Placental epithelial cell (primary cell): Measurements from ENCODE around the gene TCF7L1. TPM values are rescaled to one million over a fixed set of nuclear protein-coding genes. Genes with fewer than 3 reads are reported as not detected.

Source experiments
- small RNA-seq: library from RNA; depleted of rRNA; stranded (forward); fragments of <200 nt; gene quantifications from one replicate; pipeline ENCODE3, GENCODE V24; 2012
- total RNA-seq: library from RNA; depleted of rRNA; stranded (reverse); fragments of >200 nt; gene quantifications from 2 replicates; pipeline ENCODE4 v1.2.3, GENCODE V29; 2012

TCF7L1 gene
- 0.33 and 5.5 TPM in 2 replicates for total RNA-seq

GRCh38 chr2:85132834-85133637 lies at the start of gene TCF7L1:
Gene TCF7L1, plus strand, starts transcription at chr2:85133392. Its CDS starts 293 bp downstream, at chr2:85133685.

GRCh38 chr2:85327822-85328617 lies 194.8 kb downstream of the TCF7L1 start, which contains the start of gene TGOLN2:
Gene TGOLN2, minus strand, starts transcription at chr2:85327989. Its CDS starts 27 bp downstream, at chr2:85327962.

GRCh38 chr2:85354286-85355072 lies 221.3 kb downstream of the TCF7L1 start, which contains the start of the genes ELMOD3 and RETSAT:
Gene ELMOD3, plus strand, starts transcription at chr2:85354769. Its CDS starts 2,430 bp downstream, at chr2:85357199.
Gene RETSAT, minus strand, starts transcription at chr2:85354528. Its CDS starts 21 bp downstream, at chr2:85354507.

Small RNA genes lying within 50 kb of the gene (small RNA-seq; reads per million reads assigned to genes)
- gene AC093162.1 (not detected), gene RF00019 (not detected), gene RNU6-674P (not detected)

Other genes starting within 250 kb of the TCF7L1 start
- 3,571 and 3,595 TPM in 2 replicates for gene TMSB10, start 227.7 kb upstream of the TCF7L1 start, total RNA-seq
- 31.0 and 80.8 TPM in 2 replicates for gene KCMF1, start 162.2 kb upstream of the TCF7L1 start, total RNA-seq
- 64.4 and 82.1 TPM in 2 replicates for gene TGOLN2, start 194.6 kb downstream of the TCF7L1 start, total RNA-seq
- gene RETSAT, start 221.1 kb downstream of the TCF7L1 start, total RNA-seq = 19.6 and 45.5 TPM in 2 replicates
- 15.9 and 25.5 TPM in 2 replicates for gene ELMOD3, start 221.4 kb downstream of the TCF7L1 start, total RNA-seq